ENCODE results near the gene ADAMTSL4. TPM values are rescaled to one million over a fixed set of nuclear protein-coding genes. Genes with fewer than 3 reads are reported as not detected.

The ADAMTSL4 gene
- 10 to 100 TPM; 94.4 to 98.0 TPM for total RNA-seq
- polyA plus RNA-seq, result 10 to 100 TPM in 1 of 2 donors, 1 to 10 TPM in 1; 8.8 to 50.4 TPM
- long read RNA-seq, donor 1, partial matches to known transcripts, result 23 of 54 reads
- long read RNA-seq, donor 1, other reads (novel, unspliced or antisense), result 28 of 54 reads
- long read RNA-seq, donor 2, partial matches to known transcripts, result 21 of 39 reads
- long read RNA-seq, donor 2, other reads (novel, unspliced or antisense), result 17 of 39 reads

GRCh38 chr1:150548632-150549495 is at the start of gene ADAMTSL4:
Gene ADAMTSL4, plus strand, starts transcription at chr1:150549408. Its CDS starts 2,881 bp downstream, at chr1:150552289.
- Histone ChIP-seq H3K36me3 (ENCODE audit: control insufficient read depth in 1 of 2, insufficient read depth in 2 of 2, low read length in 1 of 2) (no peaks in the 10 kb centered on the region), H3K4me3 (ENCODE audit: low read length in 2 of 2) (peak within 1 kb of the TSS; percentile 27 to 46), H3K9me3 (ENCODE audit: control insufficient read depth, low read length) (no peaks in the 10 kb centered on the region), H3K27ac (ENCODE audit: low read depth in 1 of 2, low read length in 2 of 2) (peak within 1 kb of the TSS; percentile 78 to 88), H3K27me3 (ENCODE audit: control insufficient read depth in 1 of 2, insufficient read depth in 2 of 2, low read length in 1 of 2) (no peaks in the 10 kb centered on the region), H3K4me1 (ENCODE audit: control insufficient read depth in 1 of 2, insufficient read depth in 2 of 2, low read length in 2 of 2) (peaks cover 0 to 3% of the 10 kb centered on the region in 2 donors)
- intact Hi-C loops (cut with DNase I), result no loop called here
- peak; percentile 78 to 89 for DNase-seq
- ATAC-seq (ENCODE audit: low FRiP score), result peak; percentile 52
- 0% methylated on average over 64 to 91 of the region's 91 CpGs for WGBS, 2 donors

- intact Hi-C loops (cut with DNase I), result loop anchor here in 1 of 2 donors (5.0 kb wide), 1 partner anchor 33 kb away; no protein-coding TSS in a partner anchor
- ATAC-seq (ENCODE audit: low FRiP score), result no peak
- H3K36me3 ChIP-seq (ENCODE audit: control insufficient read depth in 1 of 2, insufficient read depth in 2 of 2, low read length in 1 of 2), result peaks cover 2 to 7% of the 10 kb centered on the region in 2 donors
- no peaks in the 10 kb centered on the region for H3K27me3 ChIP-seq (ENCODE audit: control insufficient read depth in 1 of 2, insufficient read depth in 2 of 2, low read length in 1 of 2)
- WGBS, 2 donors, result 83 to 88% methylated on average over 6 of the region's 6 CpGs
- no peaks in the 10 kb centered on the region for H3K9me3 ChIP-seq (ENCODE audit: control insufficient read depth, low read length)
- H3K4me3 ChIP-seq (ENCODE audit: low read length in 2 of 2), result no peak overlapping the region
- DNase-seq, result peak in 1 of 2 donors; percentile 51
- H3K4me1 ChIP-seq (ENCODE audit: control insufficient read depth in 1 of 2, insufficient read depth in 2 of 2, low read length in 2 of 2), result no peaks in the 10 kb centered on the region
- no peak overlapping the region for H3K27ac ChIP-seq (ENCODE audit: low read depth in 1 of 2, low read length in 2 of 2)
Measured at GRCh38 chr1:150505431-150505830, 43.8 kb upstream of the ADAMTSL4 start.

- 76% methylated on average over 7 of the region's 7 CpGs for WGBS, 2 donors
- DNase-seq (peak; percentile 70 to 80), ATAC-seq (ENCODE audit: low FRiP score) (peak; percentile 70)
- no peak within 1 kb of the TSS for H3K4me3 ChIP-seq (ENCODE audit: low read length in 2 of 2)
- H3K9me3 ChIP-seq (ENCODE audit: control insufficient read depth, low read length), result no peaks in the 10 kb centered on the region
- no peak within 1 kb of the TSS for H3K27ac ChIP-seq (ENCODE audit: low read depth in 1 of 2, low read length in 2 of 2)
- H3K4me1 ChIP-seq (ENCODE audit: control insufficient read depth in 1 of 2, insufficient read depth in 2 of 2, low read length in 2 of 2), result no peaks in the 10 kb centered on the region
- H3K36me3 ChIP-seq (ENCODE audit: control insufficient read depth in 1 of 2, insufficient read depth in 2 of 2, low read length in 1 of 2), result peaks cover 2 to 7% of the 10 kb centered on the region in 2 donors
- intact Hi-C loops (cut with DNase I), result loop anchor here in 1 of 2 donors (5.0 kb wide), 1 partner anchor 36 kb away; no protein-coding TSS in a partner anchor
- no peaks in the 10 kb centered on the region for H3K27me3 ChIP-seq (ENCODE audit: control insufficient read depth in 1 of 2, insufficient read depth in 2 of 2, low read length in 1 of 2)
Measured at GRCh38 chr1:150507912-150508864, 41.0 kb upstream of the ADAMTSL4 start, which contains the start of gene ECM1. Gene ECM1, plus strand, starts transcription at chr1:150508109. Its CDS starts 101 bp downstream, at chr1:150508210.

GRCh38 chr1:150508982-150509381 is 40.2 kb upstream of the ADAMTSL4 start:
- Histone ChIP-seq H3K4me3 (ENCODE audit: low read length in 2 of 2) (no peak overlapping the region), H3K36me3 (ENCODE audit: control insufficient read depth in 1 of 2, insufficient read depth in 2 of 2, low read length in 1 of 2) (peaks cover 2 to 7% of the 10 kb centered on the region in 2 donors), H3K27ac (ENCODE audit: low read depth in 1 of 2, low read length in 2 of 2) (no peak overlapping the region), H3K27me3 (ENCODE audit: control insufficient read depth in 1 of 2, insufficient read depth in 2 of 2, low read length in 1 of 2) (no peaks in the 10 kb centered on the region), H3K9me3 (ENCODE audit: control insufficient read depth, low read length) (no peaks in the 10 kb centered on the region), H3K4me1 (ENCODE audit: control insufficient read depth in 1 of 2, insufficient read depth in 2 of 2, low read length in 2 of 2) (no peaks in the 10 kb centered on the region)
- WGBS, 2 donors, result 79 to 87% methylated on average over 4 of the region's 4 CpGs
- DNase-seq (peak in 1 of 2 donors; percentile 8), ATAC-seq (ENCODE audit: low FRiP score) (no peak)
- intact Hi-C loops (cut with DNase I), result loop anchor here in 1 of 2 donors (5.0 kb wide), 1 partner anchor 37 kb away; no protein-coding TSS in a partner anchor

- H3K9me3 ChIP-seq (ENCODE audit: control insufficient read depth, low read length), result no peaks in the 10 kb centered on the region
- no peak for ATAC-seq (ENCODE audit: low FRiP score)
- no peak overlapping the region for H3K27ac ChIP-seq (ENCODE audit: low read depth in 1 of 2, low read length in 2 of 2)
- H3K36me3 ChIP-seq (ENCODE audit: control insufficient read depth in 1 of 2, insufficient read depth in 2 of 2, low read length in 1 of 2), result no peaks in the 10 kb centered on the region
- no peak overlapping the region for H3K4me3 ChIP-seq (ENCODE audit: low read length in 2 of 2)
- H3K27me3 ChIP-seq (ENCODE audit: control insufficient read depth in 1 of 2, insufficient read depth in 2 of 2, low read length in 1 of 2), result no peaks in the 10 kb centered on the region
- intact Hi-C loops (cut with DNase I), result no loop called here
- DNase-seq, result peak in 1 of 2 donors; percentile 70
- H3K4me1 ChIP-seq (ENCODE audit: control insufficient read depth in 1 of 2, insufficient read depth in 2 of 2, low read length in 2 of 2), result no peaks in the 10 kb centered on the region
- WGBS, 2 donors, result 94 to 95% methylated on average over 12 of the region's 12 CpGs
Measured at GRCh38 chr1:150511551-150511950, 37.7 kb upstream of the ADAMTSL4 start.

GRCh38 chr1:150511985-150512660 is 37.1 kb upstream of the ADAMTSL4 start:
- Histone ChIP-seq H3K4me3 (ENCODE audit: low read length in 2 of 2) (no peak overlapping the region), H3K27me3 (ENCODE audit: control insufficient read depth in 1 of 2, insufficient read depth in 2 of 2, low read length in 1 of 2) (no peaks in the 10 kb centered on the region), H3K4me1 (ENCODE audit: control insufficient read depth in 1 of 2, insufficient read depth in 2 of 2, low read length in 2 of 2) (no peaks in the 10 kb centered on the region), H3K9me3 (ENCODE audit: control insufficient read depth, low read length) (no peaks in the 10 kb centered on the region), H3K27ac (ENCODE audit: low read depth in 1 of 2, low read length in 2 of 2) (no peak overlapping the region), H3K36me3 (ENCODE audit: control insufficient read depth in 1 of 2, insufficient read depth in 2 of 2, low read length in 1 of 2) (no peaks in the 10 kb centered on the region)
- no peak for ATAC-seq (ENCODE audit: low FRiP score)
- intact Hi-C loops (cut with DNase I), result no loop called here
- peak in 1 of 2 donors; percentile 57 for DNase-seq
- 89 to 93% methylated on average over 17 of the region's 17 CpGs for WGBS, 2 donors

GRCh38 chr1:150512846-150513245 is 36.4 kb upstream of the ADAMTSL4 start:
- DNase-seq (no peak), ATAC-seq (ENCODE audit: low FRiP score) (no peak)
- Histone ChIP-seq H3K27ac (ENCODE audit: low read depth in 1 of 2, low read length in 2 of 2) (no peak overlapping the region), H3K36me3 (ENCODE audit: control insufficient read depth in 1 of 2, insufficient read depth in 2 of 2, low read length in 1 of 2) (no peaks in the 10 kb centered on the region), H3K9me3 (ENCODE audit: control insufficient read depth, low read length) (no peaks in the 10 kb centered on the region), H3K27me3 (ENCODE audit: control insufficient read depth in 1 of 2, insufficient read depth in 2 of 2, low read length in 1 of 2) (no peaks in the 10 kb centered on the region), H3K4me1 (ENCODE audit: control insufficient read depth in 1 of 2, insufficient read depth in 2 of 2, low read length in 2 of 2) (no peaks in the 10 kb centered on the region), H3K4me3 (ENCODE audit: low read length in 2 of 2) (no peak overlapping the region)
- 85 to 93% methylated on average over 2 of the region's 2 CpGs for WGBS, 2 donors
- intact Hi-C loops (cut with DNase I), result no loop called here

All from aorta (tissue), 5 donors.